Measurements from ENCODE around the gene PCGF5. TPM values are rescaled to one million over a fixed set of nuclear protein-coding genes. Genes with fewer than 3 reads are reported as not detected.

The PCGF5 gene
- total RNA-seq, 2 donors from 2014 or later = 66.7 to 86.8 TPM

DNA sequence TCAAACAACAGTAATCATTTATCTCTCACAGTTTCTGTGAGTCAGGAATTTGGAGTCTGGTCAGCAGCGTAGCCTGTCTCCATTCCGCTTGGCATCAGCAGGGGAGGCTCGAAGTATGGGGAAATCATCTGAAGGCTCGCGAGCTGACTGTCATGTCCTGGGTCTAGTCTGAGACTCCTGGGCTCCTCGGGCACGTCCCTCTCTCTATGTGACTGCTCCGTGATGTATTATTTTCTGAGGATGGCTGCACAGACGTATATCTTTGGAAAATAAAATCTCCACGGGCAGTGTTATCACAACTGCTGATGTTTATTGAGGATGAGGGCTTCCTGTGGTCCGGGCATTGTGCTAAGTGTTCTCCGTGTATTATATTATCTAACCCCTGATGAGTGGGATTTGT lies 23.3 kb upstream of the PCGF5 start:
- no peak for ATAC-seq
- peak overlapping the region; percentile 16 for H3K27ac Mint-ChIP-seq

DNA sequence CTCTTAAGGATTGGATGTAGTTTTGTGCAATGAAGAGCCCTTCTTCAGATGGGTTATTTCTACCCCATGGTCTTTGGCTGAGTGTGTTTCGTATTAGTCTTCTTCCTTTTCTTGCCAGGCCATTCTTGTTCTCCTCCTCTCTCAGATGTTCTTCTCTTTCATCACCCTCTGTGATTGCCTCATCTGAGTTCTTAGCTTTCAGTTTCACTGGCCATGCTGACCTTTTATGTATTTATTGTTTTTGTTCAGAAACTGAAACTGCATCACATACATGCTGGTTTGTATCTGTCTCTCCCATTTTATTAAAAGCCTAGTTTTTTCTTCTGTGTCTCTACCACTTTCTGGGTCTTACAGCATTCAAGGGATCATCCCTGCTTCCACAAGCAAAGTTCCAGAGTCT lies 21.7 kb upstream of the PCGF5 start:
- H3K4me1 Mint-ChIP-seq = peaks cover 59% of the 10 kb centered on the region
- peak overlapping the region; percentile 51 for H3K4me3 Mint-ChIP-seq
- peak; percentile 20 for ATAC-seq
- H3K36me3 Mint-ChIP-seq (ENCODE audit: low read depth) = peaks cover 5% of the 10 kb centered on the region
- H3K27ac Mint-ChIP-seq = peak overlapping the region; percentile 90
- no peaks in the 10 kb centered on the region for H3K27me3 Mint-ChIP-seq
- DNase-seq = no peak
- no peaks in the 10 kb centered on the region for H3K9me3 ChIP-seq (ENCODE audit: control insufficient read depth, low read length, poor library complexity, severe bottlenecking)

More for the DNA sequence above, 23.3 kb upstream of the PCGF5 start:
- H3K36me3 Mint-ChIP-seq (ENCODE audit: low read depth) = peaks cover 5% of the 10 kb centered on the region
- H3K4me1 Mint-ChIP-seq = peaks cover 60% of the 10 kb centered on the region
- H3K27me3 Mint-ChIP-seq = no peaks in the 10 kb centered on the region
- no peak for DNase-seq
- no peaks in the 10 kb centered on the region for H3K9me3 ChIP-seq (ENCODE audit: control insufficient read depth, low read length, poor library complexity, severe bottlenecking)
- no peak overlapping the region for H3K4me3 Mint-ChIP-seq

DNA sequence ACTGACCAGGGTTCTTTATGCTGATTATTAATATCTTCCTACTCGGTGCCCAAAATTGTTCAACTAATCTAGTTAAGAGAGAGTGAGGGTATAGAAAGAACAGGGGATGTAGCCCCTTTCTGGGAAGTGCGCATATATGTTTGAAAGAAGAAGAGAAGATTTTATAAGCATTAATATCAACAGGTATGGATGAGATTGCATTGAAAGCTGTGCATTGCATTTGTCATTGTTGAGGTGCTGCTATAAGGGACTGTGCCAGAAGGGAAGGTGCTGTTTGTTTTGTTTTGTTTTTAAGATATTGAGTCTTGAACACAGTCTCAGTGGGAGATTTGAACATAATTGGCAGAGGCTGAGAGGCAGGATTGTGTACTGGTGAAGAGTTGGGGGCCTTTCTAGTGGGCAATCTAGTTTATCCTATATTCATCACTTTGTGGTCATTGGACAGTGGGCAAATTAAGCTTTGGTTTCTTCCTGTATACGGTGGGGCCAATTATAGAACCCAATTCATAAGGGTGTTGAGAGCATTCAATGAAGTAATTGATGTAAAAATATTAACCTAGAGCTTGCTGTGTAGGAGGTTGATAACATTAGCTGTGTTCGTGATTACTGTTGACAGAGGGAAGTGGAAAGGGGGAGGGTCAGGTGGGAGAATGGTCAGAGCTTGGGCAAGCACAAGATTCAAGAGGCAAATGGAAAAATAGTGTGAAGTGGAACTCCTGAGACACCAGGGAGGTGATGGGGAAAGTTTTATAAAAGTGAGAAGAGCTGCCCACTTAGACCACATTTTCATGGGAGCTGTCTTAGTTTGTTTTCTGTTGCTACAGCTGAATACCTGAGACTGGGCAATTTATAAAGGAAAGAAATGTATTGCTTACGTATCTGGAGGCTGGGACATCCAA lies 19.9 kb upstream of the PCGF5 start:
- H3K4me1 Mint-ChIP-seq = peaks cover 58% of the 10 kb centered on the region
- no peaks in the 10 kb centered on the region for H3K9me3 ChIP-seq (ENCODE audit: control insufficient read depth, low read length, poor library complexity, severe bottlenecking)
- peak overlapping the region; percentile 84 for H3K4me3 Mint-ChIP-seq
- peak overlapping the region; percentile 90 for H3K27ac Mint-ChIP-seq
- no peak for DNase-seq
- no peaks in the 10 kb centered on the region for H3K27me3 Mint-ChIP-seq
- no peak for ATAC-seq
- H3K36me3 Mint-ChIP-seq (ENCODE audit: low read depth) = peaks cover 3% of the 10 kb centered on the region

DNA sequence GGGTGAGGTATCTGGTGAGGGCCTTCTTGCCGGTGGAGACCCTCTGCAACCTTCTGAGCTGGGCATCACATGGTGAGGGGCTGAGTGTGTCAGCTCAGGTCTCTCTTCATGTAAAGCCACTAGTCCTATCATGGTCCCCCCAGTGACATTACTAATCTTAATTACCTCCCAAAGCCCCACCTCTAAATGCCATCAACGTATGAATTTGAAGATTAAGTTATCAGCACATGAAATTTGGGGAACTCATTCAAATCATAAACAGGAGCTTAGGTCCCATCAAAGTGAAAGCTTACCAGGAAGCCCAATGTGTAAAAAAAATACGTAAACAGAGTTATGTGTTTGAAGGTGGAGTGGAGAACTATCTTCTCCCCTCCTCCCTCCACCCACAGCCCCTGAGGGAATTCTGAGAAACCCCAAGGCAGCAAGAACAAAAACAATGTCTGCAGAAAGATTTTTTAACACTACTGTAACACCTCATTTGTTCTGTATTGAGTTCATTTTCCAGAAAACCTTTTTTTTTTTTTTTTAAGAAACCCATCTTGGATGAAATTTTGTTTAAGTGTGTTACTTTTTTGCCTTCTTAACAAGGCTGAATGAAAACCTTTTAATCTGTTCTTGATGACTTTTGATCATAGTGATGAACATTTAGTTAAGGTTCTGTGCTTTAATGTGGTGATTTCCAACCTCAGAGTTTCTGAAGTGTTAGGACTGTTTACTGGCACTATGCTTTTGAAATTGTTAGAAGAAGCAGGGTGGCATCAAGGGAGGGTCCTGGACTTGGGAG lies 19.1 kb upstream of the PCGF5 start:
- Mint-ChIP-seq H3K36me3 (ENCODE audit: low read depth) (peaks cover 3% of the 10 kb centered on the region), H3K4me1 (peaks cover 63% of the 10 kb centered on the region), H3K4me3 (peak overlapping the region; percentile 84), H3K27me3 (no peaks in the 10 kb centered on the region), H3K27ac (peak overlapping the region; percentile 90)
- ATAC-seq (peak; percentile 76), DNase-seq (no peak)
- H3K9me3 ChIP-seq (ENCODE audit: control insufficient read depth, low read length, poor library complexity, severe bottlenecking) = no peaks in the 10 kb centered on the region

DNA sequence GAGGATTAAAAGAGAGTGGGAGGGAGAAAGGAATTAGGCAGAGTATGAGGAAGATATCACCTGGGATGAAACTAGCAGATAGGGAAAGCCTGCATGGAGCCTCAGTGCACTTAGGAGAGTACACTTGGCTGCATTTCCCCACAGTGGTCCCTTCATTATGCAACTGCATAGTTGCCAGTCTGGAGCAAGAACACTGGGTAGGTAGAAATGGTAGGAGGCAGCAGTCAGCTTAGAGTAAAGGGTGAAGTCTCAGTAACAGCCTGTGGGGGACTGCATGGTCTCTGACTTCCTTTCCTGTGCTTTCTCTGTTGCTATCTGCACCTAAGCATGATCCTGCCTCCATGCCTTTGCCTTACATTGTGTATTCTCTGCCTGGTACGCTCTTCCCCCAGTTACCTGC lies 14.0 kb upstream of the PCGF5 start:
- H3K9me3 ChIP-seq (ENCODE audit: control insufficient read depth, low read length, poor library complexity, severe bottlenecking) = no peaks in the 10 kb centered on the region
- DNase-seq (no peak), ATAC-seq (peak; percentile 35)
- Mint-ChIP-seq H3K27me3 (no peaks in the 10 kb centered on the region), H3K4me1 (peaks cover 62% of the 10 kb centered on the region), H3K4me3 (peak overlapping the region; percentile 60), H3K36me3 (ENCODE audit: low read depth) (peaks cover 2% of the 10 kb centered on the region), H3K27ac (peak overlapping the region; percentile 63)

DNA sequence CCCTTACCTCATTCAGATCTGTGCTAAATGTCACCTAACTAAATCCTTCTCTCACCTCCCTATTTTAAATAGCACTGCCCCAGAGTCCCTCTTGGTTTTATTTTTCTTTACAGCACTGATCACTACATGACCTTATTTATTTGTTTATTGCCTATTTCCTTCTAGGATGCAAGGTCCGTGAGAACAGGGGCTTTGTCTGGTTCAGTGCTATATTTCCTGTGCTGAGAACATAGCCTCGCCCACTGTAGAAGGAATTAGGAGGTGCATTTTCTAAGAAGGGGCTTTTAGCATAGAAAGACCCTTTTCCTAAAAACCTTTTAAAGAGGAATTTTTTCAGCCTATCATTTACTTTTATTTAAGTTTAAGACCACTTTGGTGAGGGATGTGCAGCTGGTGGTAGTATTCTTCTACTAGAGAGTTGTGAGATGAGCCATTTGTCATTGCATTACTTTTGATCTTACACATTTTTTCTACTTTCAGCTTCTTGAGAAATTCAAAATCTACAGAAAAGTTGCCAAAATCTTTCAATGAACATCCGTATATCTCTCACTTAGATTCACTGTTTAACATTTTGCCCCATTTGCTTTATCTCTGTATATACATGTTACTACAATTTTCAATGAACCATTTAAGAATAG lies 13.5 kb upstream of the PCGF5 start:
- no peaks in the 10 kb centered on the region for H3K9me3 ChIP-seq (ENCODE audit: control insufficient read depth, low read length, poor library complexity, severe bottlenecking)
- H3K27me3 Mint-ChIP-seq = no peaks in the 10 kb centered on the region
- no peak for ATAC-seq
- DNase-seq = no peak
- H3K36me3 Mint-ChIP-seq (ENCODE audit: low read depth) = peaks cover 2% of the 10 kb centered on the region
- H3K4me3 Mint-ChIP-seq = no peak overlapping the region
- H3K27ac Mint-ChIP-seq = peak overlapping the region; percentile 63
- H3K4me1 Mint-ChIP-seq = peaks cover 61% of the 10 kb centered on the region

DNA sequence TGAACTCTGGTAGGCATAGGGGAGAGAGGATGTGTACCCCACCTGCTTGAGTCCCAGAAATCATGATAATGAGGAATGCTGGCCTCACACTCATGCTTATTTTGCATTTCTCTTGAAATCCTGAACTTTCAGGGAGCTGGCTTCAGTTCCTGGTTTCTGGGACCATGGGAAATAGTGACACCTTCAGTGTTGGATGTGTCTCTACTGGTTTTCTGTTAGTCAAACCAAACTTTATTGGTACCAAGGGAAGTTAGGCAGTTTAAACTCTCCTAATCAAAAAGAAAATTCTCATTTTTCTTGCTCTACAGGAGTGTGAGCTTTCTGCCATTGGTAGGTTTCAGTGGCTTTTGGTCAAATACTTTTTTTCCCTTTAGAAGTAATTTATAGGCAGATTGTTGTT lies 11.8 kb upstream of the PCGF5 start:
- ATAC-seq (no peak), DNase-seq (no peak)
- H3K4me1 Mint-ChIP-seq = peaks cover 54% of the 10 kb centered on the region
- H3K27ac Mint-ChIP-seq = peak overlapping the region; percentile 47
- H3K36me3 Mint-ChIP-seq (ENCODE audit: low read depth) = peaks cover 2% of the 10 kb centered on the region
- no peaks in the 10 kb centered on the region for H3K27me3 Mint-ChIP-seq
- no peaks in the 10 kb centered on the region for H3K9me3 ChIP-seq (ENCODE audit: control insufficient read depth, low read length, poor library complexity, severe bottlenecking)
- no peak overlapping the region for H3K4me3 Mint-ChIP-seq

DNA sequence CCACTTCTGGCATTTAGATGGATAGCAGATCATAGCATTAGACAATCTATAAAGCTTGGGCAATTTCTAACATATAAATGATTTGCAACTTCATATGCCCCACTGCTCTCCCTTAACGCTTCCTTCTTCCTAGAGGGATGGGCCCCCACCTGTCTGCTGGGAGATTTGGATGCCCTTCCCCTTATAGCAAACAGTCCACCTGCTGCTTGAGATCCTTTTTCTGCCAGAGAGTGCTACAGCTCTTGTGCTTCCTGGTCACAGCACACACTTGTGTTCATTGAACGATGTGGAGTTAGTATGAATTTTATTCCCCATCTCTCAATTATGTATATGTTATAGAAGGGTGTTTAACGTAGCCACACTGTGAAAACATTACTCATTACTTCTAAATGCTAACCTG lies 10.4 kb upstream of the PCGF5 start:
- DNase-seq = no peak
- Mint-ChIP-seq H3K4me1 (peaks cover 55% of the 10 kb centered on the region), H3K36me3 (ENCODE audit: low read depth) (peaks cover 2% of the 10 kb centered on the region), H3K27ac (peak overlapping the region; percentile 49), H3K4me3 (no peak overlapping the region), H3K27me3 (no peaks in the 10 kb centered on the region)
- peak; percentile 4 for ATAC-seq
- no peaks in the 10 kb centered on the region for H3K9me3 ChIP-seq (ENCODE audit: control insufficient read depth, low read length, poor library complexity, severe bottlenecking)

DNA sequence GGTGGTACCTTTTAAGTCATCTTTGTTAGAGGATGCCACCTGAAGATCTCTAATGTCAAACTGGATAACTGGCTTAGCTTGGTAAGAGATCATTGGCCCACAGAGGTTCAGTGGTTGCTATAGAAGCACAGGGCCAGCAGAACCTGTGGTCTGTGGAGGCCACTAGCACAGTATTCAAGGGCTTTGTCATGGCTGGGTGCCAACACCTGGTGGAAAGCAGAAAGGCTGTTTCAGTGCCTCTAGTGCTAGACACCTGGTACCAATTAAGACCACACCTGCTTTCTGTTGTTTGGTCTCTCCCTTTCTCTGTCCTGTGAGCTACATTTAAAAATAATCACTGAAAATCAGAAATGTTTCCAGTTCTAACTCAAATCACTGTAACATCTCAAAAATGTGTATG lies 10.0 kb upstream of the PCGF5 start:
- no peak overlapping the region for H3K4me3 Mint-ChIP-seq
- DNase-seq = no peak
- ATAC-seq = peak; percentile 77
- H3K36me3 Mint-ChIP-seq (ENCODE audit: low read depth) = peaks cover 2% of the 10 kb centered on the region
- no peaks in the 10 kb centered on the region for H3K9me3 ChIP-seq (ENCODE audit: control insufficient read depth, low read length, poor library complexity, severe bottlenecking)
- no peaks in the 10 kb centered on the region for H3K27me3 Mint-ChIP-seq
- peaks cover 52% of the 10 kb centered on the region for H3K4me1 Mint-ChIP-seq
- peak overlapping the region; percentile 49 for H3K27ac Mint-ChIP-seq

DNA sequence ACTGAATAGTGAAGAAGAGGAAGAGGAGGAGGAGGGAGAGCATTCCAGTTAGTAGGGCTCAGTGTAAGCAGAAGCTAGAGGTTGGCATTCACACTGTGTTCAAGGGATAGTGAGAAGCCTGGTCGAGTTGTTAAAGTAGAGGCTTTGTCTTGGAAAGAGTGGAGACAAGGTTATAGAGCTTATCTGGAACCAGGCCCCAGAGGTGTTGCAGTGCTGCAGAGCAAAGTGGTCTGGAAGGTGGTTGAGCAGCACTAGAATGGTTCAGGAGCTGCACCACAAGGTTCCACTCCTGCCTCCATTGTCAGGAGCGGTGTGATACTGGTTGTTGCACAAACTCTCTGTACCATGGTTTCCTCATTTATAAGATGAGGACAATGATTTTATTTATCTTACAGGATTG lies 8.8 kb upstream of the PCGF5 start:
- Mint-ChIP-seq H3K4me3 (no peak overlapping the region), H3K4me1 (peaks cover 49% of the 10 kb centered on the region), H3K27me3 (no peaks in the 10 kb centered on the region), H3K36me3 (ENCODE audit: low read depth) (peaks cover 2% of the 10 kb centered on the region), H3K27ac (no peak overlapping the region)
- no peaks in the 10 kb centered on the region for H3K9me3 ChIP-seq (ENCODE audit: control insufficient read depth, low read length, poor library complexity, severe bottlenecking)
- no peak for DNase-seq
- ATAC-seq = no peak

DNA sequence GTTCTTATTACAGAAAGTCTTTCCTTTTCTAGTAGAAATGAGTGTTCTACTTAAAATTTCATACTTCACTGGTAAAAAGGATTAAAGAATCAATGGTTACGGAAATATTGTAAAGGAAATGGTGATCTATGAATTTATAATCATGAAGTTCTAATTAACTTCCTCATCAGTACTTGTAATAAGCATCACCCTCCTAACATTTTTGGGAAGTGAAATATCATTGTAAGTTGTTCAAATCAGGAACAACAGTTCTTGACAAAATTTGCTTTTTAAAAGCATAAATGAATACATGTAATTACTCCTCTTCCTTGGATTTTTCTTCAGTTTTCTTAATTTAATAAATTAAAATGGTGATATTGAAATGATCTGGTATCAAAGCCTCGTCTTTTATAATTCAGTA lies 5.6 kb upstream of the PCGF5 start:
- peaks cover 2% of the 10 kb centered on the region for H3K36me3 Mint-ChIP-seq (ENCODE audit: low read depth)
- H3K9me3 ChIP-seq (ENCODE audit: control insufficient read depth, low read length, poor library complexity, severe bottlenecking) = no peaks in the 10 kb centered on the region
- peaks cover 33% of the 10 kb centered on the region for H3K4me1 Mint-ChIP-seq
- no peak for DNase-seq
- ATAC-seq = no peak
- H3K27ac Mint-ChIP-seq = peak overlapping the region; percentile 34
- H3K27me3 Mint-ChIP-seq = no peaks in the 10 kb centered on the region
- no peak overlapping the region for H3K4me3 Mint-ChIP-seq

DNA sequence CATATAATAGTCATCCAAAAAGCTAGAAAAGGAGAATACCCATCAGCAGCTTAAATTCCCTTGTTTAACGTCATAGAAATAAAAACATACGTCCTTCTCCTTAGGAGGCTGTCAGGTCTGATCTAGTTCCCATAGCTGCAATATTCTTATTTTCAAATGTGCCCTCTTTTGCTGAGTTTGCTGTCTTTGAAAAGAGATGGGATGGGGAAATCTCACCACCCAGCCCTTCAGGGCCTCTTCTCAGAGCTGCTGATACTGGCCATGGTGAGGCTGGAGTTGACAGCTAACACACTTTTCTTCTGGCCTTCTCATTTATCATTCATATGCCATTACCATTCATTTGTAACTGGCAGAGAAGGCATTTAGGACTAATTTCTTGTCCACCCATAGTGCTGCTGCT lies 5.1 kb upstream of the PCGF5 start:
- no peak for DNase-seq

More for the DNA sequence above, 5.1 kb upstream of the PCGF5 start:
- no peaks in the 10 kb centered on the region for H3K9me3 ChIP-seq (ENCODE audit: control insufficient read depth, low read length, poor library complexity, severe bottlenecking)
- Mint-ChIP-seq H3K36me3 (ENCODE audit: low read depth) (no peaks in the 10 kb centered on the region), H3K27me3 (no peaks in the 10 kb centered on the region), H3K4me3 (no peak overlapping the region), H3K4me1 (peaks cover 29% of the 10 kb centered on the region), H3K27ac (peak overlapping the region; percentile 4)
- no peak for ATAC-seq

All from T-helper 17 cell (primary cell).